Duodenal mucosa (tissue), 2 donors: ENCODE results near the gene SH3GLB1.
"Not testable (repeated sequence)": the region's sequence is repeated elsewhere in the genome, so short reads cannot be mapped to it uniquely, and the experiment has no call there.

Experiments
- H3K27ac ChIP-seq: one replicate; pipeline ENCODE4 v1.7.0; 2013; ENCODE audit warnings: low read depth, low read length
- H3K27me3 ChIP-seq, 2 donors: one replicate each; pipeline ENCODE4 v1.7.0; 2013; ENCODE audit warnings: low read length in 2 of 2, control low read depth in 1 of 2; ENCODE audit not compliant: insufficient read depth in 2 of 2, control insufficient read depth in 1 of 2
- H3K36me3 ChIP-seq, 2 donors: one replicate each; pipeline ENCODE4 v1.7.0; 2013; ENCODE audit warnings: low read length in 2 of 2, control low read depth in 1 of 2; ENCODE audit not compliant: insufficient read depth in 2 of 2, control insufficient read depth in 1 of 2
- H3K4me1 ChIP-seq, 2 donors: one replicate each; pipeline ENCODE4 v1.7.0; 2013; ENCODE audit warnings: low read length in 2 of 2, control low read depth in 1 of 2; ENCODE audit not compliant: insufficient read depth in 2 of 2, control insufficient read depth in 1 of 2
- H3K4me3 ChIP-seq, 2 donors: one replicate each; pipeline ENCODE4 v1.7.0; 2013; ENCODE audit warnings: low read length in 2 of 2, low read depth in 1 of 2
- H3K9ac ChIP-seq, 2 donors: one replicate each; pipeline ENCODE4 v1.7.0; 2013; ENCODE audit warnings: low read length in 2 of 2, low read depth in 1 of 2
- H3K9me3 ChIP-seq, 2 donors: one replicate each; pipeline ENCODE4 v1.7.0; 2013; ENCODE audit warnings: low read length in 2 of 2, control low read depth in 1 of 2; ENCODE audit not compliant: control insufficient read depth in 1 of 2

The SH3GLB1 gene

DNA sequence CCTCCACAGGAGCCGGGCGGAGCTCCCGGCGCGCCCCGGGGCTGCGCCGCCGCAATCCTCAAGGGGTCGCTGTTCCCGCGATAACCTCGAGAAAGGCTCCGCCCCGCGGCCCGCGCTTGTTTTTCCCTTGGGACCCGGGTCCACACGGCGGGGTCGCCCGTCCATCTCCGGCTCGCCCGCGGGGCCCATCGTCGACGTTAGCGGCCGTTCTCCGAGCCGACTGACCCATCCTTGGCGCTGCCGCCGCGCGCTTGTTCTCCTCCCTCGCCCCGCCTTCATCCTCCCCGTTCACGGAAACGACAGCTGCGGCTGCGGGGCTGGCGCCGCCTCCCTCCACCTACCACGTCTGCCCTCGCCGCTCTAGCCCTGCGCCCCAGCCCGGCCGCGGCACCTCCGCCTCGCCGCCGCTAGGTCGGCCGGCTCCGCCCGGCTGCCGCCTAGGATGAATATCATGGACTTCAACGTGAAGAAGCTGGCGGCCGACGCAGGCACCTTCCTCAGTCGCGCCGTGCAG, at the start of gene SH3GLB1:
Gene SH3GLB1, plus strand, starts transcription at position 119 of the 514 bp plus-strand sequence. Its CDS starts 324 bp downstream, at position 443.
- no peaks in the 10 kb centered on the region for H3K27me3 ChIP-seq
- no peaks in the 10 kb centered on the region for H3K9me3 ChIP-seq

DNA sequence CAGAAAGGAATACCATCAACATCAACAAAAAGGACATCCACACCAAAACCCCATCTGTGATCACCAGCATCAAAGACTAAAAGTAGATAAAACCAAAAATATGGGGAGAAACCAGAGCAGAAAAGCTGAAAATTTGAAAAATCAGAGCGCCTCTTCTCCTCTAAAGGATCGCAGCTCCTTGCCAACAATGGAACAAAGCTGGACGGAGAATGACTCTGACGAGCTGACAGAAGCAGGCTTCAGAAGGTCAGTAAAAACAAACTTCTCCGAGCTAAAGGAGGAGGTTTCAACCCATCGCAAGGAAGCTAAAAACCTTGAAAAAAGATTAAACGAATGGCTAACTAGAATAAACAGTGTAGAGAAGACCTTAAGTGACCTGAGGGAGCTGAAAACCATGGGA, 46.0 kb upstream of the SH3GLB1 start:
- H3K4me1 ChIP-seq, H3K27ac ChIP-seq, H3K9ac ChIP-seq, H3K4me3 ChIP-seq, H3K36me3 ChIP-seq, H3K27me3 ChIP-seq, H3K9me3 ChIP-seq: not testable (repeated sequence)

More for the DNA sequence above, at the start of gene SH3GLB1:
- Histone ChIP-seq H3K27ac (peak within 1 kb of the TSS; percentile 96), H3K9ac (peak within 1 kb of the TSS; percentile 86 to 89), H3K4me3 (peak within 1 kb of the TSS; percentile 91 to 93), H3K36me3 (no peaks in the 10 kb centered on the region), H3K4me1 (peaks cover 15 to 19% of the 10 kb centered on the region in 2 donors)

DNA sequence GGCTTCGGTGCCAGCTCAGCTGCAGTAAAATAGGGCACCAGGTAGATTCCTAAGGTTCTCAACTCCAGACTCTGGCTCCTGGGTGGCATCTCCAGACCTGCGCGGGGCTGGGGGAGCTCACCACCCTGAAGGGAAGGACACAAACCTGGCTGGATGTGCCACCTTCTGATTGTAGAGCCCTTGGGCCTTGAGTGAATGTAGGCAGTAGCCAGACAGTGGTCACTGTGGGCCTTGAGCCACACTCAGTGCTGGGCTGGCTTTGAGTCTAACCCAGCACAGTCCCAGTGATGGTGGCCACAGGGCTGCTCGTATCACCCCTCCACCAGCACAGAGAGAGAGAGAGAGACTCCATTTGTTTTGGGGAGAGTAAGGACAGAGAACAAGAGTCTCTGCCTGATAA, 38.0 kb upstream of the SH3GLB1 start:
- Histone ChIP-seq H3K9me3 (no peaks in the 10 kb centered on the region), H3K4me3 (no peak overlapping the region), H3K9ac (no peak overlapping the region), H3K27ac (no peak overlapping the region), H3K4me1 (no peaks in the 10 kb centered on the region), H3K27me3 (no peaks in the 10 kb centered on the region), H3K36me3 (no peaks in the 10 kb centered on the region)

DNA sequence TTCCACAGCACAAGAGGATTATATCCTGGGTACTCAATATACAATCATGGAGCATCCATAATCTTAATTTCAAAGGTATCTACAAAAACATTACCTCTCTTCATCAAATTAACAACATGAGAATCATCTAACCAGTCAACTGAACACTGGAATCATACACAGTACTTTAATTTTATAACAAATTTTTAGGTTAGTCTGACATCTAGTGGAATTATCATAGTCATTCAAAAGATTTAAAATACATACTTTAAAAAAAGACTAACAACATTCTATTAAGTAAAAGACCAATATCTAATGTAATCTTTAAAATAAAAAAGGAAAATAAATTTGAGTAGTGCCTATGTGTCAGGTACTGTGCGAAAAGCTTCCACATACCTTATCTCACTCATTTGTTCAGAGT, 16.8 kb upstream of the SH3GLB1 start:
- no peaks in the 10 kb centered on the region for H3K36me3 ChIP-seq
- H3K27me3 ChIP-seq = no peaks in the 10 kb centered on the region
- H3K27ac ChIP-seq = no peak overlapping the region
- no peak overlapping the region for H3K9ac ChIP-seq
- no peaks in the 10 kb centered on the region for H3K9me3 ChIP-seq
- no peaks in the 10 kb centered on the region for H3K4me1 ChIP-seq
- H3K4me3 ChIP-seq = no peak overlapping the region

DNA sequence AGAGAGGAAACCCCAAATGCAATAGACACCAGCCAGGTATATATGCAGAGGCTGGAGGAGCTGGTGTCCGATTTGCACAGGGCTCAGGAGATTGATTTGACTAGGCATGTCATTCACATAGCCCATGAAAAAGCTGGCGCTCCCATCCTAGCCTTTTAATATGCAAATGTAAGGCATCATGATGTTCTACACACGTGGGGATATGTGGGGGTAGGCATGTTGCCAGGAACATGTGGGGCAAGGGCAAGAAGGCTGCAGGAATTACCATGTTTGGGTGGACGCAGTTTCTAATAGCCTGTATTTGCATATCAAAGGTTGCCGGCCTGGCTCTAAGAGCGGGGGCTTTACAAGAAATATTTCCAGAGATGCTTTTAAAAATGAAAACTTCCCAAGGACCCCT, 11.7 kb upstream of the SH3GLB1 start:
- Histone ChIP-seq H3K9me3 (no peaks in the 10 kb centered on the region), H3K9ac (no peak overlapping the region), H3K27me3 (no peaks in the 10 kb centered on the region), H3K27ac (no peak overlapping the region), H3K4me1 (no peaks in the 10 kb centered on the region), H3K36me3 (no peaks in the 10 kb centered on the region), H3K4me3 (no peak overlapping the region)

DNA sequence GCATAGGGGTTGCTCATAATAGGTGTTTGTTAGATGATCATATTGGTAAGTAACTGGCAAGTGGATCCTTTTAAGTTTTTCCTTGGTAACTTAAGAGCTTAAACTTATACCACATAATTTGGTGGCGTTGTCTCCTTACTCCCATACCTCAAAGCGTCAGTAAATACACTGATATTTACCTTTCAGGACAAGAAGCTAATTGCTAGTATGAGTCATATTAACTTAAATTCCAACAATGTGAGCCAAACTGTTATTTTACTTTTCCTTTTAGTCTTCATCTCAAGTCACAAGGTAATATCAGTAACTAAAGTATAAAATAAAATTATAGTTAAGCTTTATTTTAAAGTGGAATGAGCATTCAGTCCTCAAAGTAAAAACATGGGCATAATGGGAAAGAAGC, 9.0 kb upstream of the SH3GLB1 start:
- no peak overlapping the region for H3K9ac ChIP-seq
- no peaks in the 10 kb centered on the region for H3K4me1 ChIP-seq
- H3K36me3 ChIP-seq = no peaks in the 10 kb centered on the region
- H3K27me3 ChIP-seq = no peaks in the 10 kb centered on the region
- H3K4me3 ChIP-seq = no peak overlapping the region
- no peak overlapping the region for H3K27ac ChIP-seq
- H3K9me3 ChIP-seq = no peaks in the 10 kb centered on the region

DNA sequence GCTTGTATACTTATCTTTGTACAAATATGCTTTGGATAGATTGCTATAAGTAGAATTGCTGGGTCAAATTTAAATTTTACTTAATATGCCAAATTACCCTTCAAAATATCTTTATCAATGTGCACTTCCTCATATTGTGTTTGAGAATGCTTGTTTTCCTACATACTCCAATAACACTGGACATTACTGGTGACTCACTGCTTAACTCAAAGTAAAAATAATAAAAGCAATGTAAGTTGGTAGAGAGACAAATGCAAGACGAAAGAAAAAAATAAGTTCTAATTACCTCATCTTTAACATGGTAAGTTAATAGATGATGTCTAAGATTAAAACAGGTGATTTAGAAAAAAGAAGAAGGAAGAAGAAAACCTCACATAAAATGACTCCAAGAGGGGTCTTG, 7.9 kb upstream of the SH3GLB1 start:
- Histone ChIP-seq H3K27me3 (no peaks in the 10 kb centered on the region), H3K9ac (no peak overlapping the region), H3K4me1 (no peaks in the 10 kb centered on the region), H3K36me3 (no peaks in the 10 kb centered on the region), H3K4me3 (no peak overlapping the region), H3K27ac (no peak overlapping the region), H3K9me3 (no peaks in the 10 kb centered on the region)

DNA sequence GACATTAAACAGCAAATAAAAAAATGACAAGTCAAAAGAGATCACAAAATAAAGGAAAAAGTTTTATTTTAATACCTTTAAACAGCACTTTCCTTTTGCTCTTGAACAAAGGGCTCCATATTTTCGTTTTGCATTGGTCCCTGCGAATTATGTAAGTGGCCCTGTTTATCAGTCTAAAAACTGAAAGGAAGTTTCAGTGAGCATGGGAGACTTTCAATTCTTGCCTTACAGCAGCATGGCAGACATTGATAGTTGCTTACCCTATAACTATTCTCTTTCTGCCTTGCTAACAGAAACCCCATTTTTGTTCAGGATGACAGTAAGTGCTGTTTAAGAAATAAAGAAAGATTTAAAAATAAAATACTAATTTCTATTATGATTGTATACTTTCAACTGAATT, 5.2 kb upstream of the SH3GLB1 start:
- Histone ChIP-seq H3K9me3 (no peaks in the 10 kb centered on the region), H3K27me3 (no peaks in the 10 kb centered on the region), H3K36me3 (no peaks in the 10 kb centered on the region), H3K4me1 (peaks cover 3 to 6% of the 10 kb centered on the region in 2 donors), H3K9ac (no peak overlapping the region), H3K27ac (no peak overlapping the region), H3K4me3 (no peak overlapping the region)

DNA sequence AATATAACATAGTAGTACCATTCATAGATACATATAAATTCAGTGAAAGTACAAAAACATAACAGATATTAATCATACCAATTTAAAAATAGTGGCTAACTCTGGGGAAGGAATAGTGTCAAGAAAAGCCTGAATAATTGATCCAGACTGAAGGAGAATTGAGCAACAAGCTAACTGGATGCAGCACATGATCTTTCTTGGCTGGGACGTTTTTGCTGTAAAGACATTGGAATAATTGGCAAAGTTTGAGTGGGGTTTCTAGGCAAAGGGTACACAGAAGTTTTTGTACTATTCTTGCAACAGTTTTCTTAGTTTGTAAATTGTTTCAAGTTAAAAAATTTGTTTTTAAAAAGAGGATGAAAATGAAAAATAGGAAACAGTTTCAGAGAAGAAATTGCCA, 2.6 kb upstream of the SH3GLB1 start:
- Histone ChIP-seq H3K27ac (no peak overlapping the region), H3K4me3 (no peak overlapping the region), H3K9ac (no peak overlapping the region), H3K9me3 (no peaks in the 10 kb centered on the region), H3K36me3 (no peaks in the 10 kb centered on the region), H3K4me1 (peaks cover 9 to 13% of the 10 kb centered on the region in 2 donors), H3K27me3 (no peaks in the 10 kb centered on the region)

DNA sequence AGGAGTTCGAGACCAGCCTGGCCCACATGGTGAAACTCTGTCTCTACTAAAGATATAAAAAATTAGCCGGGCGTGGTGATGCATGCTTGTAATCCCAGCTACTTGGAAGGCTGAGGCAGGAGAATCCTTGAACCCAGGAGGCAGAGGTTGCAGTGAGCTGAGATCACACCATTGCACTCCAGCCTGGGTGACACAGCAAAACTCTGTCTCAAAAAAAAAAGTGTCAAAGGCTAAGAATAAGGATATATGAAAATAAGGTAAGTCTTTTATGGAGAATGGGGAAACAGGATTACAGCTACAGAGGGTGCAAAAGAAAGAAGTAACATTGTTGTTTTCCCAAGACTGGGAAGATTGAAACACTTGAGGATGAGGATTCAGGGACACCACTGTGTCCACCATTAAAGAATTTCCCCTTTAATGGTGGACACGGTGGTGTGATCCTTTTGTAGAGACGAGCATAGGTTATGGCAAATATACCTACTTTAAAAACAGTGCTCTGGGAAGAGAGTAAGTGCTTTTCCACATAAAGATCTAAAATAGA, 1.4 kb upstream of the SH3GLB1 start:
- H3K4me3 ChIP-seq = peak overlapping the region; percentile 91 to 93

More for the DNA sequence above, 1.4 kb upstream of the SH3GLB1 start:
- not testable (repeated sequence) for H3K27me3 ChIP-seq, H3K9ac ChIP-seq, H3K9me3 ChIP-seq, H3K27ac ChIP-seq, H3K36me3 ChIP-seq
- H3K4me1 ChIP-seq = peaks cover 15 to 19% of the 10 kb centered on the region in 2 donors
